Liver (tissue), 9 donors: Measurements from ENCODE around the gene RAB43. TPM values are rescaled to one million over a fixed set of nuclear protein-coding genes. Genes with fewer than 3 reads are reported as not detected.

Experiments
- DNase-seq: peaks from one replicate; pipeline ENCODE4 v3.0.0-alpha.2; 2017; ENCODE audit warnings: low spot score
- H3K27ac ChIP-seq, 2 donors: one replicate each; pipeline ENCODE4 v1.7.0; 2013; ENCODE audit warnings: inconsistent platforms in 2 of 2, low read length in 2 of 2, control low read depth in 1 of 2, low read depth in 1 of 2, mild to moderate bottlenecking in 1 of 2
- H3K27me3 ChIP-seq, 4 donors: one replicate each; pipeline versions ENCODE4 v1.6.1 to v1.7.0; 2013; ENCODE audit warnings: low read length in 3 of 4, inconsistent platforms in 1 of 4, mild to moderate bottlenecking in 1 of 4, moderate library complexity in 1 of 4; ENCODE audit not compliant: control insufficient read depth in 4 of 4, insufficient read depth in 4 of 4
- H3K36me3 ChIP-seq, 4 donors: one replicate each; pipeline versions ENCODE4 v1.6.1 to v1.7.0; 2013; ENCODE audit warnings: low read length in 3 of 4, mild to moderate bottlenecking in 3 of 4, low read depth in 1 of 4, moderate library complexity in 1 of 4; ENCODE audit not compliant: control insufficient read depth in 4 of 4, insufficient read depth in 3 of 4
- H3K4me1 ChIP-seq, 4 donors: one replicate each; pipeline versions ENCODE4 v1.6.1 to v1.7.0; 2013; ENCODE audit warnings: low read length in 3 of 4, mild to moderate bottlenecking in 3 of 4, moderate library complexity in 1 of 4; ENCODE audit not compliant: control insufficient read depth in 4 of 4, insufficient read depth in 4 of 4
- H3K4me3 ChIP-seq, 3 donors: one replicate each; pipeline versions ENCODE4 v1.6.1 to v1.7.0; 2013; ENCODE audit warnings: low read length in 3 of 3, control low read depth in 1 of 3, low read depth in 1 of 3, mild to moderate bottlenecking in 1 of 3
- H3K9ac ChIP-seq, 2 donors: one replicate each; pipeline ENCODE4 v1.7.0; 2013; ENCODE audit warnings: low read length in 2 of 2, mild to moderate bottlenecking in 2 of 2, moderate library complexity in 2 of 2, control low read depth in 1 of 2, low read depth in 1 of 2
- H3K9me3 ChIP-seq, 4 donors: one replicate each; pipeline versions ENCODE4 v1.6.1 to v1.7.0; 2013; ENCODE audit warnings: low read length in 3 of 4; ENCODE audit not compliant: control insufficient read depth in 4 of 4
- CTCF ChIP-seq: fragments of 150-350 bp; IDR thresholded peaks from 2 replicates; pipeline ENCODE4 v1.5.1; 2017; ENCODE audit warnings: improper control_type of control experiment, low read depth, low read length; ENCODE audit not compliant: missing input control
- FOXA2 ChIP-seq: IDR thresholded peaks from 2 replicates; pipeline ENCODE4 v1.6.1; 2016; ENCODE audit warnings: antibody characterized with exemption
- GABPA ChIP-seq, 2 donors: IDR thresholded peaks in 1 of 2; conservative IDR thresholded peaks in 1 of 2; 2 replicates each; pipeline ENCODE4 v1.6.1; 2016; ENCODE audit warnings: antibody characterized with exemption in 2 of 2, mild to moderate bottlenecking in 1 of 2, moderate library complexity in 1 of 2
- HNF4A ChIP-seq, 2 donors: conservative IDR thresholded peaks; 2 replicates each; pipeline ENCODE4 v1.6.1; 2016; ENCODE audit warnings: antibody characterized with exemption in 2 of 2, mild to moderate bottlenecking in 2 of 2
- HNF4G ChIP-seq: IDR thresholded peaks from 2 replicates; pipeline ENCODE4 v1.6.1; 2016; ENCODE audit warnings: antibody characterized with exemption
- JUND ChIP-seq, 2 donors: IDR thresholded peaks; 2 replicates each; pipeline ENCODE4 v1.6.1; 2016; ENCODE audit warnings: antibody characterized with exemption in 2 of 2
- RAD21 ChIP-seq, 2 donors: IDR thresholded peaks; 2 replicates each; pipeline ENCODE4 v1.6.1; 2016; ENCODE audit warnings: antibody characterized with exemption in 2 of 2, mild to moderate bottlenecking in 2 of 2
- RXRA ChIP-seq, 2 donors: IDR thresholded peaks; 2 replicates each; pipeline ENCODE4 v1.6.1; 2017 to 2018; ENCODE audit warnings: antibody characterized with exemption in 2 of 2, mild to moderate bottlenecking in 1 of 2
- SP1 ChIP-seq: IDR thresholded peaks from 2 replicates; pipeline ENCODE4 v1.6.1; 2018; ENCODE audit warnings: antibody characterized with exemption, mild to moderate bottlenecking
- TAF1 ChIP-seq: conservative IDR thresholded peaks from 2 replicates; pipeline ENCODE4 v1.6.1; 2016; ENCODE audit warnings: antibody characterized with exemption, mild to moderate bottlenecking
- WGBS: extraction: QIAGEN DNeasy Blood & Tissue Kit; methylation state at CpG from one replicate; pipeline ENCODE4 v1.1.7; 2013; 5-methylcytosine and 5-hydroxymethylcytosine counted together
- polyA plus RNA-seq, 2 donors: library from polyadenylated mRNA; stranded (reverse) in 1 of 2; unstranded in 1 of 2; fragments of 200-250 nt in 1 of 2; fragments of >200 nt in 1 of 2; fragmentation: Nextera tagmentation in 1 of 2; extraction: Ambion mirVana in 1 of 2; gene quantifications; one replicate each; pipeline versions ENCODE4 v1.2.1 to v1.2.3, GENCODE V29; 2013 to 2015
- total RNA-seq, 2 donors: library from RNA; depleted of rRNA; stranded (reverse); fragments of >200 nt; gene quantifications; one replicate each; pipeline ENCODE4 v1.2.3, GENCODE V29; 2014
- donor health status: healthy.
- donor health status: healthy.
- donor health status: healthy.
- donor health status: healthy.
- donor health status: healthy.

The RAB43 gene
- total and polyA plus RNA-seq, 4 donors: 13.4 to 58.1 (median 26.5) TPM

GRCh38 chr3:129131465-129132088, 10.0 kb upstream of the RAB43 start:
- peaks cover 0 to 15% (median 11%) of the 10 kb centered on the region in 4 donors for H3K4me1 ChIP-seq
- 74% methylated on average over 2 of the region's 2 CpGs for WGBS
- peak; percentile 21 for TF ChIP-seq SP1
- TF ChIP-seq RXRA (IDR thresholded peaks at IDR 0.05): peak; percentile 57 to 78
- no peak for TF ChIP-seq HNF4G
- peak in 1 of 2 donors; percentile 16 for TF ChIP-seq JUND (IDR thresholded peaks at IDR 0.05)
- TF ChIP-seq HNF4A (conservative IDR thresholded peaks at IDR 0.05): peak; percentile 50 to 56
- no peak overlapping the region for H3K4me3 ChIP-seq
- H3K9ac ChIP-seq: no peak overlapping the region
- H3K36me3 ChIP-seq: peaks cover 23 to 73% (median 44%) of the 10 kb centered on the region in 4 donors
- H3K9me3 ChIP-seq: no peaks in the 10 kb centered on the region
- no peak overlapping the region for H3K27ac ChIP-seq
- H3K27me3 ChIP-seq: no peaks in the 10 kb centered on the region
- DNase-seq: no peak

- H3K4me3 ChIP-seq: no peak overlapping the region
- peaks cover 23 to 73% (median 43%) of the 10 kb centered on the region in 4 donors for H3K36me3 ChIP-seq
- no peaks in the 10 kb centered on the region for H3K27me3 ChIP-seq
- H3K9ac ChIP-seq: no peak overlapping the region
- peaks cover 0 to 15% (median 11%) of the 10 kb centered on the region in 4 donors for H3K4me1 ChIP-seq
- WGBS: 70% methylated on average over 13 of the region's 13 CpGs
- no peak overlapping the region for H3K27ac ChIP-seq
- no peak for DNase-seq
- TF ChIP-seq RAD21 (IDR thresholded peaks at IDR 0.05): no peak
- TF ChIP-seq FOXA2: no peak
- TF ChIP-seq CTCF: no peak
- no peak for TF ChIP-seq GABPA (IDR thresholded peaks at IDR 0.05 in 1 of 2, conservative IDR thresholded peaks at IDR 0.05 in 1 of 2)
- no peaks in the 10 kb centered on the region for H3K9me3 ChIP-seq
Observed at GRCh38 chr3:129130291-129130813, 8.7 kb upstream of the RAB43 start.

- Histone ChIP-seq H3K36me3 (peaks cover 23 to 57% (median 30%) of the 10 kb centered on the region in 4 donors), H3K9ac (no peak overlapping the region), H3K4me3 (no peak overlapping the region), H3K27ac (no peak overlapping the region), H3K9me3 (no peaks in the 10 kb centered on the region), H3K27me3 (no peaks in the 10 kb centered on the region), H3K4me1 (peaks cover 2 to 19% (median 14%) of the 10 kb centered on the region in 4 donors)
- 96% methylated on average over 16 of the region's 16 CpGs for WGBS
- TF ChIP-seq TAF1: no peak
- no peak for TF ChIP-seq RXRA (IDR thresholded peaks at IDR 0.05)
- TF ChIP-seq FOXA2: no peak
- TF ChIP-seq GABPA (IDR thresholded peaks at IDR 0.05 in 1 of 2, conservative IDR thresholded peaks at IDR 0.05 in 1 of 2): no peak
- no peak for DNase-seq
Observed at GRCh38 chr3:129128357-129129155, 7.0 kb upstream of the RAB43 start.
